HEK293 (cell line): ENCODE measurements around the gene TRPM5.

Experiments
- CTCF ChIA-PET: fragments of 350-600 bp; formaldehyde crosslinking; extraction: SDS; loops from one replicate; lab custom pipeline; 2021; ENCODE audit warnings: antibody characterized with exemption; lab: Yijun Ruan, JAX
- POLR2A ChIA-PET: fragments of 300-600 bp; formaldehyde crosslinking; extraction: SDS; loops from one replicate; lab custom pipeline; 2020; ENCODE audit warnings: antibody characterized with exemption, inconsistent platforms; lab: Yijun Ruan, JAX
- H3K27ac ChIP-seq: fragments of 200-500 bp; sonication (Bioruptor generic); 2 replicates; pipeline ENCODE4 v1.5.1; 2014; ENCODE audit warnings: low read depth, low read length, control low read depth, inconsistent platforms; ENCODE audit errors: extremely low read depth
- H3K36me3 ChIP-seq, 2 experiments: fragments of 200-500 bp in 1 of 2; sonication (Bioruptor generic) in 1 of 2; 1 replicate in 1 of 2; 2 replicates in 1 of 2; pipeline ENCODE4 v1.5.1; 2014 to 2017; ENCODE audit warnings: inconsistent platforms in 2 of 2, low read length in 2 of 2; ENCODE audit not compliant: control insufficient read depth in 2 of 2, insufficient read depth in 1 of 2
- H3K4me1 ChIP-seq: fragments of 200-500 bp; sonication (Bioruptor generic); 2 replicates; pipeline ENCODE4 v1.5.1; 2014; ENCODE audit warnings: mild to moderate bottlenecking, low read length, inconsistent platforms; ENCODE audit not compliant: control insufficient read depth, insufficient read depth
- H3K4me3 ChIP-seq: 2 replicates; pipeline ENCODE4 v1.5.1; 2011; ENCODE audit warnings: low read depth, mild to moderate bottlenecking, control low read depth, low read length, moderate library complexity
- H3K9me3 ChIP-seq: fragments of 200-500 bp; sonication (Bioruptor generic); 2 replicates; pipeline ENCODE4 v1.5.1; 2014; ENCODE audit warnings: low read depth, low read length, inconsistent platforms; ENCODE audit not compliant: control insufficient read depth, insufficient read depth
- EGR2 ChIP-seq: fragments of 450-650 bp; formaldehyde crosslinking; IDR thresholded peaks from 2 replicates; pipeline ENCODE4 v1.5.1; 2016; ENCODE audit warnings: low read depth, missing biosample characterization, missing genetic modification characterization
- RBAK ChIP-seq: fragments of 450-650 bp; formaldehyde crosslinking; IDR thresholded peaks from 2 replicates; pipeline ENCODE4 v1.5.1; 2016; ENCODE audit warnings: missing biosample characterization, missing genetic modification characterization
- SP3 ChIP-seq: fragments of 450-650 bp; formaldehyde crosslinking; IDR thresholded peaks from 2 replicates; pipeline ENCODE4 v1.5.1; 2016; ENCODE audit warnings: missing biosample characterization, missing genetic modification characterization
- TCF7L2 ChIP-seq: IDR thresholded peaks from 2 replicates; pipeline ENCODE4 v1.6.1; 2011; ENCODE audit warnings: low read depth, mild to moderate bottlenecking, inconsistent platforms, low read length, moderate library complexity, borderline replicate concordance
- ZBTB48 ChIP-seq: fragments of 450-650 bp; formaldehyde crosslinking; IDR thresholded peaks from 2 replicates; pipeline ENCODE4 v1.5.1; 2016; ENCODE audit warnings: missing biosample characterization, missing genetic modification characterization
- ZFP3 ChIP-seq: fragments of 450-650 bp; formaldehyde crosslinking; IDR thresholded peaks from 2 replicates; pipeline ENCODE4 v1.5.1; 2016; ENCODE audit warnings: low read depth, missing biosample characterization, missing genetic modification characterization
- ZNF114 ChIP-seq: fragments of 450-650 bp; formaldehyde crosslinking; IDR thresholded peaks from 2 replicates; pipeline ENCODE4 v1.5.0; 2017; ENCODE audit warnings: missing biosample characterization, missing genetic modification characterization
- ZNF184 ChIP-seq: fragments of 450-650 bp; IDR thresholded peaks from 2 replicates; pipeline ENCODE4 v1.5.1; 2018; ENCODE audit warnings: missing biosample characterization, mild to moderate bottlenecking, missing genetic modification characterization
- ZNF19 ChIP-seq: fragments of 450-650 bp; formaldehyde crosslinking; IDR thresholded peaks from 2 replicates; pipeline ENCODE4; 2016; ENCODE audit warnings: missing biosample characterization, missing genetic modification characterization, low read depth
- ZNF211 ChIP-seq: fragments of 450-650 bp; formaldehyde crosslinking; IDR thresholded peaks from 2 replicates; pipeline ENCODE4 v1.5.1; 2016; ENCODE audit warnings: low read depth, missing biosample characterization, missing genetic modification characterization
- ZNF311 ChIP-seq: fragments of 450-650 bp; formaldehyde crosslinking; IDR thresholded peaks from 2 replicates; pipeline ENCODE4 v1.5.1; 2017; ENCODE audit warnings: missing biosample characterization, missing genetic modification characterization, borderline replicate concordance
- ZNF391 ChIP-seq: fragments of 450-650 bp; formaldehyde crosslinking; IDR thresholded peaks from 2 replicates; pipeline ENCODE4 v1.5.1; 2016; ENCODE audit warnings: low read depth, missing biosample characterization, missing genetic modification characterization, borderline replicate concordance
- ZNF473 ChIP-seq: fragments of 450-650 bp; formaldehyde crosslinking; IDR thresholded peaks from 2 replicates; pipeline ENCODE4 v1.5.1; 2017; ENCODE audit warnings: missing biosample characterization, missing genetic modification characterization
- ZNF571 ChIP-seq: fragments of 450-650 bp; formaldehyde crosslinking; IDR thresholded peaks from 2 replicates; pipeline ENCODE4 v1.5.0; 2017; ENCODE audit warnings: missing biosample characterization, missing genetic modification characterization
- ZNF610 ChIP-seq: fragments of 450-650 bp; formaldehyde crosslinking; IDR thresholded peaks from 2 replicates; pipeline ENCODE4 v1.5.1; 2016; ENCODE audit warnings: missing biosample characterization, missing genetic modification characterization, borderline replicate concordance
- ZNF654 ChIP-seq: fragments of 450-650 bp; formaldehyde crosslinking; IDR thresholded peaks from 2 replicates; pipeline ENCODE4 v1.5.1; 2016; ENCODE audit warnings: low read depth, missing biosample characterization, missing genetic modification characterization
- ZNF707 ChIP-seq: fragments of 450-650 bp; formaldehyde crosslinking; IDR thresholded peaks from 2 replicates; pipeline ENCODE4 v1.5.1; 2016; ENCODE audit warnings: missing biosample characterization, missing genetic modification characterization
- ZNF843 ChIP-seq: fragments of 450-650 bp; formaldehyde crosslinking; IDR thresholded peaks from 2 replicates; pipeline ENCODE4 v1.5.1; 2016; ENCODE audit warnings: missing biosample characterization, missing genetic modification characterization
- ZSCAN23 ChIP-seq: fragments of 450-650 bp; formaldehyde crosslinking; IDR thresholded peaks from 2 replicates; pipeline ENCODE4 v1.5.1; 2016; ENCODE audit warnings: missing biosample characterization, missing genetic modification characterization
- TF ChIP-seq, protein P1 (sequence below): fragments of 450-650 bp; formaldehyde crosslinking; IDR thresholded peaks from 2 replicates; pipeline ENCODE4 v1.5.1; 2017; ENCODE audit warnings: missing biosample characterization, mild to moderate bottlenecking, missing genetic modification characterization, moderate library complexity
- TF ChIP-seq, protein P2 (sequence below): fragments of 450-650 bp; formaldehyde crosslinking; IDR thresholded peaks from 2 replicates; pipeline ENCODE4 v1.5.1; 2017; ENCODE audit warnings: missing biosample characterization, missing genetic modification characterization
- TF ChIP-seq, protein P3 (sequence below): fragments of 450-650 bp; formaldehyde crosslinking; IDR thresholded peaks from 2 replicates; pipeline ENCODE4 v1.5.1; 2016; ENCODE audit warnings: missing biosample characterization, missing genetic modification characterization

TRPM5 gene

DNA sequence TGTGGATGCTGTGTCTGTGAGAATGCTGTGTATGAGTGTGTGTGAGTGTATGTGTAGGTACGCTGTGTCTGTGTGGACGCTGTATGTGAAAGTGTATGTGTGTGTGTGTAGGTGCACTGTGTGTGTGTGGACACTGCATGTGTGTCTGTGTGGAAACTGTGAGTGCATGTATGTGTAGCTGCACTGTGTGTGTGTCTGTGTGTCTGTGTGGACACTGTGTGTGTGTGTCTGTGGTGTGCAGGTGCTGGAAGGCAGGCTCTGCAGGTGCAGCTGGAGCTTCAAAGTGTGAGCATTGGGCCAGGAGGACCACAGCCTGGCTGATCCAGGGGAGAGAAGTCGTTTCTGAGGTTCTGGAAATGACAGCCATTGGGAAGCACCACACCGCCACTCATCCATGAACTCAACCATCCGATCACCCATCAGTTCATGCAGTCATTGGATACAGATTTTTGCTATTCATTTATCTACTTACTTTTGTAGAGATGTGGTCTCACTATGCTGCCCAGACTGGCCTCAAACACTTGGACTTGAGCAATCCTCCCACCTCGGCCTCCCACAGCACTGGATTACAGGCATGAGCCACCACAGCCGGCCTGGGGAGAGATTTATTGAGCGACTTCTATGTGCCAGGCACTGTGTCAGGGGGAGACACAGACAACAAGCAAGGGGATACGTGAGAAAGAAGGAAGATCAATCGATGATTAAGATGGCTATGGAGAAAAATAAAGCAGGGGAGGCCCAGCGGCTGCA is 9.6 kb downstream of the TRPM5 start:
- POLR2A ChIA-PET = no interaction called here
- H3K4me1 ChIP-seq = no peaks in the 10 kb centered on the region
- H3K36me3 ChIP-seq = no peaks in the 10 kb centered on the region
- CTCF ChIA-PET = no interaction called here
- TF ChIP-seq ZNF610 (no peak), ZNF391 (tag by site-specific recombination) (no peak), ZNF707 (tag by site-specific recombination) (no peak), ZNF114 (tag by site-specific recombination) (no peak)
- TF ChIP-seq, protein P1, sequence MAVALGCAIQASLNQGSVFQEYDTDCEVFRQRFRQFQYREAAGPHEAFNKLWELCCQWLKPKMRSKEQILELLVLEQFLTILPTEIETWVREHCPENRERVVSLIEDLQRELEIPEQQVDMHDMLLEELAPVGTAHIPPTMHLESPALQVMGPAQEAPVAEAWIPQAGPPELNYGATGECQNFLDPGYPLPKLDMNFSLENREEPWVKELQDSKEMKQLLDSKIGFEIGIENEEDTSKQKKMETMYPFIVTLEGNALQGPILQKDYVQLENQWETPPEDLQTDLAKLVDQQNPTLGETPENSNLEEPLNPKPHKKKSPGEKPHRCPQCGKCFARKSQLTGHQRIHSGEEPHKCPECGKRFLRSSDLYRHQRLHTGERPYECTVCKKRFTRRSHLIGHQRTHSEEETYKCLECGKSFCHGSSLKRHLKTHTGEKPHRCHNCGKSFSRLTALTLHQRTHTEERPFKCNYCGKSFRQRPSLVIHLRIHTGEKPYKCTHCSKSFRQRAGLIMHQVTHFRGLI (tag by site-specific recombination) = no peak
- no peak overlapping the region for H3K27ac ChIP-seq
- no peaks in the 10 kb centered on the region for H3K9me3 ChIP-seq
- H3K4me3 ChIP-seq = no peak overlapping the region

DNA sequence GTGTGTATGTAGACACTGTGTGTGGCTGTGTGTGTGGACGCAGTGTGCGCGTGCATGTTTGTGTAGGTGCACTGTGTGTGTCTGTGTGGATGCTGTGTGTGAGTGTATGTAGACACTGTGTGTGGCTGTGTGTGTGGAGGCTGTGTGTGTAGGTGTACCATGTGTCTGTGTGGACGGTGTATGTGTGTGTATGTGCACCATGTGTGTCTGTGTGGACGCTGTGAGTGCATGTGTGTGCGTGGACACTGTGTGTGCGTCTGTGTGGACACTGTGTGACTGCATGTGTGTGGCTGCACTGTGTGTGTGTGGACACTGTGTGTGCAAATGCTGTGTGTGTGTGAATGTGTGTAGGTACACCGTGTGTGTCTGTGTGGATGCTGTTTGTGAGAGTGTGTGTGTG is 10.3 kb downstream of the TRPM5 start:
- Histone ChIP-seq H3K27ac (no peak overlapping the region), H3K4me1 (no peaks in the 10 kb centered on the region), H3K4me3 (no peak overlapping the region), H3K36me3 (no peaks in the 10 kb centered on the region), H3K9me3 (no peaks in the 10 kb centered on the region)
- ChIA-PET POLR2A (no interaction called here), CTCF (no interaction called here)
- no peak for TF ChIP-seq RBAK
- 0 out of 2 replicates have a peak, but pooled peaks have one; percentile 4 for TF ChIP-seq EGR2 (tag by site-specific recombination)

DNA sequence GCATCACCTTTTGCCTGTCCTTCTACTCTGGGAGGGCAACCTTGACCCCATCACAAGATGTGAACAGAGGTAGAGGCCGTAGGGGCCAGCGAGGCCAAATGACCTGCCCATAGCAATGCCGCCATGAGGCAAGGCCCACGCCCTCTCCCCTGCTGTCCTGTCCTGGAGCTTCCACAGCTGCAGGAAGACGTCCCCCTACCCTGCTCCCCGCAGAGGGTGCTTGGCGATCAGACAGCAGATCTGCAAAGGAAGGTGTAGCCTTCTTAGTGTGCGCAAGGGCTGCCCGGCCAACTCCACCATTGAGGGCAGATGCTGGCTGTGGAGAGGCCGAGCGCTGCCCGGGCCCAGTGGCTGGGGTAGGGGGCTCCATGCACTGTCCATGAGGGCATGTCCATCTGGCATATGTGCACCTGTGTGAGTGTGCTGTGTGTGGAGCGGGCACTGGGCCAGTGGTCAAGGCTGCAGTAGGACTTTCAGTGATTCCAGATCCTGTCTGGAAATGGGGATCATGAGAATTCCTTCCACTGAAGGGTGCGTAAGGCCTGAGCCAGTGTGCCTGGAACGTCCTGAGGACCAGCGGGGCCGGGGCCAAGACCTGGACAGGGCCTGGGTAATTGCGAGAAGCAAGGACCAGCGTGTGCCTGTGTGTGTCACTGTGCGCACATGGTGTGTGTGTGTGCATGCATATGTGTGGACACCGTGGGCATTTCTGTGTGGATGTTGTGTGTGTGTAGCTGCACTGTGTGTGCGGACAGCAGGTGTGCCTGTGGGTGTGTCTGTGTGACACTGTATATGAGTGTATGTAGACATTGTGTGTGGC is 11.0 kb downstream of the TRPM5 start:
- POLR2A ChIA-PET = no interaction called here
- CTCF ChIA-PET = interaction anchor here (1.1 kb wide), 1 partner anchor 100 kb away, joined by 3 read pairs; no protein-coding TSS in a partner anchor
- Histone ChIP-seq H3K27ac (no peak overlapping the region), H3K9me3 (no peaks in the 10 kb centered on the region), H3K36me3 (no peaks in the 10 kb centered on the region), H3K4me1 (no peaks in the 10 kb centered on the region), H3K4me3 (no peak overlapping the region)
- no peak for TF ChIP-seq ZSCAN23 (tag by site-specific recombination)
- TF ChIP-seq, protein P2, sequence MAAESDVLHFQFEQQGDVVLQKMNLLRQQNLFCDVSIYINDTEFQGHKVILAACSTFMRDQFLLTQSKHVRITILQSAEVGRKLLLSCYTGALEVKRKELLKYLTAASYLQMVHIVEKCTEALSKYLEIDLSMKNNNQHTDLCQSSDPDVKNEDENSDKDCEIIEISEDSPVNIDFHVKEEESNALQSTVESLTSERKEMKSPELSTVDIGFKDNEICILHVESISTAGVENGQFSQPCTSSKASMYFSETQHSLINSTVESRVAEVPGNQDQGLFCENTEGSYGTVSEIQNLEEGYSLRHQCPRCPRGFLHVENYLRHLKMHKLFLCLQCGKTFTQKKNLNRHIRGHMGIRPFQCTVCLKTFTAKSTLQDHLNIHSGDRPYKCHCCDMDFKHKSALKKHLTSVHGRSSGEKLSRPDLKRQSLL (tag by site-specific recombination) = no peak

DNA sequence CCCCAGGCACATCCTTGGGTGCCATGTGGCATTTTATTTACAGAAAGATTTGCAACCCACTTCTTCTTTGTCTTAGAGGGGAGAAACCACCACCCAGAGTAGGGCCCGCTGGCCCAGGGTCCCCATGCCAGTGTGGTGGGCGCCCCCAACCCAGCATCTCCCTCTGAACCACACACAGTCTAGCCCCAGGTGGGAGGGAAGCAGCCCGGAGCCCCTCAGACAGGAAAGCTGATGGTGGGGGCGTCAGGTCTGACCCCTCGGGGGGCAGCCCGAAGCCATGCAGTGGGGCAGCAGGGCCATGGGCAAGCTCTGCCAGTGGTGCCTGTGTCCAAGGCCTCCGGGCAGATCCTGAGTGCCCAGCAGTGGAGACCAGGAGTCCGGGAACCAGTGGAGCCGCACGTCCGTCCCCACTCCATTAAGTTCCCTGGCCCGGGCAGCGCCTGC is 11.7 kb downstream of the TRPM5 start:
- H3K36me3 ChIP-seq = no peaks in the 10 kb centered on the region
- no peak overlapping the region for H3K27ac ChIP-seq
- no peaks in the 10 kb centered on the region for H3K9me3 ChIP-seq
- no peak overlapping the region for H3K4me3 ChIP-seq
- CTCF ChIA-PET = interaction anchor here (1.1 kb wide), 1 partner anchor 100 kb away, joined by 3 read pairs; no protein-coding TSS in a partner anchor
- POLR2A ChIA-PET = no interaction called here
- H3K4me1 ChIP-seq = no peaks in the 10 kb centered on the region
- TF ChIP-seq ZNF184 (tag by site-specific recombination) = no peak
- no peak for TF ChIP-seq ZNF571
- no peak for TF ChIP-seq ZNF211 (tag by site-specific recombination)
- TF ChIP-seq ZNF19 (tag by site-specific recombination) = no peak
- TF ChIP-seq ZFP3 (tag by site-specific recombination) = no peak
- TF ChIP-seq ZBTB48 (tag by site-specific recombination) = no peak
- no peak for TF ChIP-seq ZNF311 (tag by site-specific recombination)
- TF ChIP-seq SP3 (tag by site-specific recombination) = no peak
- TF ChIP-seq, protein P3, sequence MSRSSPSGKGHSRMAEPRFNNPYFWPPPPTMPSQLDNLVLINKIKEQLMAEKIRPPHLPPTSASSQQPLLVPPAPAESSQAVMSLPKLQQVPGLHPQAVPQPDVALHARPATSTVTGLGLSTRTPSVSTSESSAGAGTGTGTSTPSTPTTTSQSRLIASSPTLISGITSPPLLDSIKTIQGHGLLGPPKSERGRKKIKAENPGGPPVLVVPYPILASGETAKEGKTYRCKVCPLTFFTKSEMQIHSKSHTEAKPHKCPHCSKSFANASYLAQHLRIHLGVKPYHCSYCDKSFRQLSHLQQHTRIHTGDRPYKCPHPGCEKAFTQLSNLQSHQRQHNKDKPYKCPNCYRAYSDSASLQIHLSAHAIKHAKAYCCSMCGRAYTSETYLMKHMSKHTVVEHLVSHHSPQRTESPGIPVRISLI = no peak
- no peak for TF ChIP-seq ZNF473
- TF ChIP-seq, protein P1 (tag by site-specific recombination) = no peak
- TF ChIP-seq ZNF654 (tag by site-specific recombination) = no peak
- TF ChIP-seq TCF7L2 = no peak
- no peak for TF ChIP-seq ZNF843 (tag by site-specific recombination)
